Astrocyte (in vitro differentiated cells and primary cell): Measurements from ENCODE around the gene USP21. TPM values are rescaled to one million over a fixed set of nuclear protein-coding genes. Genes with fewer than 3 reads are reported as not detected.
A peak's percentile ranks its signal among the peaks of the same experiment; 100 is the strongest.

ENCODE experiments used
- DNase-seq: peaks from one replicate; pipeline ENCODE4 v3.0.0-alpha.2; 2010; ENCODE audit warnings: low read depth
- FAIRE-seq: peaks from 2 replicates; lab custom pipeline; 2011; peaks lifted over from hg19 to GRCh38; lab: Jason Lieb, UNC
- H2AFZ ChIP-seq: 2 replicates; pipeline ENCODE4 v1.6.0; 2012; ENCODE audit warnings: low read depth, low read length, inconsistent platforms
- H3K27ac ChIP-seq: 2 replicates; pipeline ENCODE4 v1.5.1; 2011; ENCODE audit warnings: low read depth, low read length, inconsistent platforms
- H3K27me3 ChIP-seq: 2 replicates; pipeline ENCODE4 v1.6.0; 2011; ENCODE audit warnings: low read length, inconsistent platforms; ENCODE audit not compliant: insufficient read depth
- H3K36me3 ChIP-seq: 2 replicates; pipeline ENCODE4 v1.5.1; 2011; ENCODE audit warnings: low read length, inconsistent platforms; ENCODE audit not compliant: insufficient read depth
- H3K4me1 ChIP-seq: 2 replicates; pipeline ENCODE4 v1.5.1; 2011; ENCODE audit warnings: low read length, inconsistent platforms; ENCODE audit not compliant: insufficient read depth
- H3K4me2 ChIP-seq: 2 replicates; pipeline ENCODE4 v1.6.0; 2012; ENCODE audit warnings: low read length, inconsistent platforms
- H3K4me3 ChIP-seq: 2 replicates; pipeline ENCODE4 v1.5.1; 2011; ENCODE audit warnings: low read depth, mild to moderate bottlenecking, low read length, inconsistent platforms; ENCODE audit not compliant: insufficient read depth
- H3K79me2 ChIP-seq: 2 replicates; pipeline ENCODE4 v1.6.0; 2012; ENCODE audit warnings: mild to moderate bottlenecking, low read length, inconsistent platforms; ENCODE audit not compliant: insufficient read depth
- H3K9ac ChIP-seq: 2 replicates; pipeline ENCODE4 v1.6.0; 2012; ENCODE audit warnings: mild to moderate bottlenecking, low read length, inconsistent platforms
- H3K9me3 ChIP-seq: 2 replicates; pipeline ENCODE4 v1.5.1; 2012; ENCODE audit warnings: low read depth, mild to moderate bottlenecking, low read length, inconsistent platforms; ENCODE audit not compliant: insufficient read depth
- H4K20me1 ChIP-seq: 2 replicates; pipeline ENCODE4 v1.6.0; 2012; ENCODE audit warnings: low read length, inconsistent platforms; ENCODE audit not compliant: insufficient read depth
- H3K27ac Mint-ChIP-seq: one replicate; pipeline ENCODE4 v1.8.0; 2021; ENCODE audit warnings: mild to moderate bottlenecking, mixed read lengths; ENCODE audit not compliant: unreplicated experiment
- H3K27me3 Mint-ChIP-seq: one replicate; pipeline ENCODE4 v1.8.0; 2021; ENCODE audit warnings: low read depth, mixed read lengths; ENCODE audit not compliant: unreplicated experiment
- H3K36me3 Mint-ChIP-seq: one replicate; pipeline ENCODE4 v1.8.0; 2021; ENCODE audit warnings: low read depth, mixed read lengths; ENCODE audit not compliant: unreplicated experiment
- H3K4me1 Mint-ChIP-seq: one replicate; pipeline ENCODE4 v1.8.0; 2021; ENCODE audit warnings: low read depth, mixed read lengths; ENCODE audit not compliant: unreplicated experiment
- H3K4me3 Mint-ChIP-seq: one replicate; pipeline ENCODE4 v1.8.0; 2021; ENCODE audit warnings: mild to moderate bottlenecking, moderate library complexity, mixed read lengths; ENCODE audit not compliant: unreplicated experiment
- H3K9me3 Mint-ChIP-seq: one replicate; pipeline ENCODE4 v1.8.0; 2021; ENCODE audit warnings: mild to moderate bottlenecking, mixed read lengths; ENCODE audit not compliant: unreplicated experiment
- EZH2 ChIP-seq: IDR thresholded peaks from 2 replicates; pipeline ENCODE4 v1.6.1; 2012; ENCODE audit warnings: mild to moderate bottlenecking, low read length, inconsistent platforms; ENCODE audit not compliant: insufficient read depth
- total RNA-seq: library from RNA; stranded (reverse); gene quantifications from 2 replicates; pipeline ENCODE4 v1.2.1, GENCODE V29; 2021
- TF ChIP-seq, protein P1 (sequence below): IDR thresholded peaks from 2 replicates; pipeline ENCODE4 v1.5.1; 2011; ENCODE audit warnings: low read depth, mild to moderate bottlenecking, inconsistent platforms, low read length, moderate library complexity; ENCODE audit not compliant: insufficient read depth

USP21 gene
- total RNA-seq, 1 donor from 2014 or later = 14.4 TPM

GRCh38 chr1:161190962-161191521 lies 31.7 kb downstream of the USP21 start:
- Mint-ChIP-seq H3K27ac (no peak overlapping the region), H3K27me3 (peaks cover 6% of the 10 kb centered on the region), H3K36me3 (no peaks in the 10 kb centered on the region), H3K4me3 (no peak overlapping the region), H3K4me1 (peaks cover 4% of the 10 kb centered on the region), H3K9me3 (peaks cover under 1% of the 10 kb centered on the region)
- DNase-seq (no peak), FAIRE-seq (no peak)
- Histone ChIP-seq H3K36me3 (no peaks in the 10 kb centered on the region), H3K4me1 (no peaks in the 10 kb centered on the region), H2AFZ (no peak overlapping the region), H3K9me3 (no peaks in the 10 kb centered on the region), H3K27ac (no peak overlapping the region), H3K9ac (no peak overlapping the region), H3K4me3 (no peak overlapping the region), H3K27me3 (no peaks in the 10 kb centered on the region), H3K4me2 (no peak overlapping the region), H4K20me1 (no peaks in the 10 kb centered on the region), H3K79me2 (no peaks in the 10 kb centered on the region)
- TF ChIP-seq EZH2 = no peak

- Histone ChIP-seq H2AFZ (no peak overlapping the region), H3K27me3 (no peaks in the 10 kb centered on the region), H4K20me1 (no peaks in the 10 kb centered on the region), H3K9ac (no peak overlapping the region), H3K27ac (no peak overlapping the region), H3K4me1 (peaks cover 6% of the 10 kb centered on the region), H3K36me3 (no peaks in the 10 kb centered on the region), H3K4me3 (no peak overlapping the region), H3K4me2 (no peak overlapping the region), H3K9me3 (no peaks in the 10 kb centered on the region), H3K79me2 (no peaks in the 10 kb centered on the region)
- no peak for FAIRE-seq
- no peak overlapping the region for H3K4me3 Mint-ChIP-seq
- H3K4me1 Mint-ChIP-seq = peaks cover 7% of the 10 kb centered on the region
- no peaks in the 10 kb centered on the region for H3K9me3 Mint-ChIP-seq
- H3K36me3 Mint-ChIP-seq = no peaks in the 10 kb centered on the region
- peaks cover 6% of the 10 kb centered on the region for H3K27me3 Mint-ChIP-seq
- no peak for DNase-seq
- H3K27ac Mint-ChIP-seq = no peak overlapping the region
- TF ChIP-seq, protein P1, sequence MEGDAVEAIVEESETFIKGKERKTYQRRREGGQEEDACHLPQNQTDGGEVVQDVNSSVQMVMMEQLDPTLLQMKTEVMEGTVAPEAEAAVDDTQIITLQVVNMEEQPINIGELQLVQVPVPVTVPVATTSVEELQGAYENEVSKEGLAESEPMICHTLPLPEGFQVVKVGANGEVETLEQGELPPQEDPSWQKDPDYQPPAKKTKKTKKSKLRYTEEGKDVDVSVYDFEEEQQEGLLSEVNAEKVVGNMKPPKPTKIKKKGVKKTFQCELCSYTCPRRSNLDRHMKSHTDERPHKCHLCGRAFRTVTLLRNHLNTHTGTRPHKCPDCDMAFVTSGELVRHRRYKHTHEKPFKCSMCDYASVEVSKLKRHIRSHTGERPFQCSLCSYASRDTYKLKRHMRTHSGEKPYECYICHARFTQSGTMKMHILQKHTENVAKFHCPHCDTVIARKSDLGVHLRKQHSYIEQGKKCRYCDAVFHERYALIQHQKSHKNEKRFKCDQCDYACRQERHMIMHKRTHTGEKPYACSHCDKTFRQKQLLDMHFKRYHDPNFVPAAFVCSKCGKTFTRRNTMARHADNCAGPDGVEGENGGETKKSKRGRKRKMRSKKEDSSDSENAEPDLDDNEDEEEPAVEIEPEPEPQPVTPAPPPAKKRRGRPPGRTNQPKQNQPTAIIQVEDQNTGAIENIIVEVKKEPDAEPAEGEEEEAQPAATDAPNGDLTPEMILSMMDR = no peak
- no peak for TF ChIP-seq EZH2
Observed at GRCh38 chr1:161191971-161192370, 32.7 kb downstream of the USP21 start.

DNA sequence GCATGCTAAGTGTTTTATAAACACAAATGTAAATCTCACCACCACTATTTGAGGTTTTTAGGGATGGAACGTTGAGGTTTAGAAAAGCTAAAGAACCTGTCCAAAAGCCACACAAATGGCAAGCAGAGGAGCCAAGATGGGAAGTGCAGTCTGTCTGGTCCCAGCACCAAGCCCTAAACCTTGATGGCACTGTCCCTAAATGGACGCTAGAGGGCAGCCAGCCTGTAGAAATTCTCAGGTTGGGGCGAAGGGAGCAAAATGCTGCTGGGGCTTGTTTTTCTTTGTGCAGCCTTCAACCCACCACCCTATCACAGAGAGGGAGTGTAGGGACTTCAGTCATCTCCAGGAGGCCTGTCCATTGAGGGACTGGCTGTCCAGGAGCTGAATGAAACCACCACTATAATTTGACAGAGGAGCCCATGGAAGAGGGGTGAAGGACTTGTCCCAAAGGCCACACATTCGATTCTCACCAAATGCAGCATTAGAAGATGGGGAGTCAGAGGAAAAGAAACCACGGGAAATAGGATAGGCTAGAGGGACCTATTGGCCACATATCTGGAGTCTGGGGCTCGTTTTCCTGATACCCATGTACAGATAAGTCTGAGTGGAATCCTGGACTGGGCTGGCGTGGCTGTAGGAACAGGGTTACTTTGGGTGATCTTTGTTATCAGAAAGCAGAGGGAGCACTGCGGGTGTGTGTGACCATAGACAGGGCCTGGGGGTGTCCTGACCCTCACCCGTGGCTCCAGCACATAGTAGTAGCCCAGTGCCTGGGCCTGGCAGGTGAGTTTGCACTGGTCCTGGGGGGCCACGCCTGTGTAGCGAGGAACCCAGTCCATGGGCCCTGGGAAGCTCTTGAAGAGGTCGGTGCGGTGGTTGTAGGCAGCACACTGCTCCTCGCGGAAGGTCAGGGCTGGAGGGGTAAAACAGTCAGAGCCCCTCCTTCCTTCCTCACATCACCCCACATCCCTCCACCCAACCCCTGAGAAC lies 33.5 kb downstream of the USP21 start:
- no peaks in the 10 kb centered on the region for H4K20me1 ChIP-seq
- H3K4me2 ChIP-seq = no peak overlapping the region
- no peaks in the 10 kb centered on the region for H3K27me3 ChIP-seq
- Mint-ChIP-seq H3K36me3 (no peaks in the 10 kb centered on the region), H3K27me3 (peaks cover 2% of the 10 kb centered on the region), H3K4me1 (peaks cover 12% of the 10 kb centered on the region), H3K9me3 (no peaks in the 10 kb centered on the region), H3K27ac (peak overlapping the region; percentile 71), H3K4me3 (no peak overlapping the region)
- FAIRE-seq (no peak), DNase-seq (peak; percentile 27)
- H3K36me3 ChIP-seq = no peaks in the 10 kb centered on the region
- no peaks in the 10 kb centered on the region for H3K9me3 ChIP-seq
- TF ChIP-seq, protein P1 = peak; percentile 95
- TF ChIP-seq EZH2 = no peak
- no peak overlapping the region for H3K27ac ChIP-seq
- no peak overlapping the region for H3K4me3 ChIP-seq
- H2AFZ ChIP-seq = no peak overlapping the region
- H3K4me1 ChIP-seq = peaks cover 13% of the 10 kb centered on the region
- H3K79me2 ChIP-seq = no peaks in the 10 kb centered on the region
- no peak overlapping the region for H3K9ac ChIP-seq
